HAP-1 (cell line): Measurements from ENCODE around the gene KLK12.
A peak's percentile ranks its signal among the peaks of the same experiment; 100 is the strongest.

Experiments
- DNase-seq, 2 experiments: peaks; one replicate each; pipeline ENCODE4 v3.0.0-alpha.2; 2016 to 2020; ENCODE audit warnings: low spot score in 2 of 2
- H3K27me3 ChIP-seq: fragments of 250-450 bp; sonication (Bioruptor Pico); 2 replicates; pipeline ENCODE4 v1.5.1; 2020; ENCODE audit warnings: low read depth, mild to moderate bottlenecking, moderate library complexity
- H3K36me3 ChIP-seq: fragments of 250-450 bp; sonication (Bioruptor Pico); replicated peaks from 2 replicates; pipeline ENCODE4 v1.5.1; 2020; ENCODE audit warnings: mild to moderate bottlenecking
- H3K4me1 ChIP-seq: fragments of 250-450 bp; sonication (Bioruptor Pico); 2 replicates; pipeline ENCODE4 v1.5.1; 2020; ENCODE audit warnings: mild to moderate bottlenecking
- H3K4me3 ChIP-seq: fragments of 250-450 bp; sonication (Bioruptor Pico); 2 replicates; pipeline ENCODE4 v1.5.1; 2020; ENCODE audit warnings: mild to moderate bottlenecking, moderate library complexity
- H3K9me3 ChIP-seq: fragments of 250-450 bp; sonication (Bioruptor Pico); 2 replicates; pipeline ENCODE4 v1.5.1; 2020; ENCODE audit warnings: mild to moderate bottlenecking, moderate library complexity
- in situ Hi-C: fragments of 300-500 bp; cut with MboI; formaldehyde crosslinking; loops from 3 replicates; pipeline ENCODE4 v1.14.3; 2020; ENCODE audit warnings: low sequenced_read_pairs, inconsistent platforms, mixed read lengths

The KLK12 gene

DNA sequence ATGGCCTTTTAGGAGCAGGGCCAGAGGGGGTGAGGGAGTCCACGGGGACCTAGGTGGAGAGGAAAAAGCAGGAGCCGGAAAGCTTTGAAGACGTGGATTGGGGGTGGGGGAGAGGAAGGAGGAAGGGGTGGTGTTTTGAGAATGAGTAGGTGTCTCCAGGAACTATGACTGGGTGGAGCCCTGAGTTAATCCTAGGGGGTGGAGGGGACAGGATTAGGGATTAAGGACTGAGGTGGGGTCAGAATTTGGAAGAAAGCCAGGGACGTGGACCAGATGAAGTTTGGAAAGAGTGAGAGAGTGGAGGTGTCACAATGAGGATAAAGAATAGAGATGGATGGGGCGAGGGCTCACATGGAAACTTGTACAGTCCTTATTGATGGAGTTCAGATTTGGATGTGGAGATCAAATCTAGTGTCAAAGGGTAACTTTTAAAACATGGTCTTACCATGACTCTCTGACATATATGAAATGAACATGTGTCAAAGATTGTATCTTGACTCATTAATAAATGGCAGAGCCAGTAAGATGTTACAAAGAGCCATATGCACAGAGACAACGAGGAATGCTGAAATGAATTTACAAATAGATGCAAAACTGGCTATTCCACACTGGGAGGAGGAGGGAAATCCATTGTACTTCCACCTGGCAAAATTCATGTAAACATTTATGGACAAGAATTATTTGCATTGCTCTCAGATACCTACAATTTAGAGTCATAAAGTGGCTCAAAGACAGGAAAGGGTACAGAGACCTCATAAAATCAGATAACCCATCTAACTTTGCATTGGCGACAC, 31.8 kb upstream of the KLK12 start:
- Histone ChIP-seq H3K4me1 (no peaks in the 10 kb centered on the region), H3K27me3 (no peaks in the 10 kb centered on the region), H3K9me3 (no peaks in the 10 kb centered on the region), H3K36me3 (no peaks in the 10 kb centered on the region), H3K4me3 (no peak overlapping the region)
- DNase-seq, result no peak
- in situ Hi-C loops, result no loop called here

DNA sequence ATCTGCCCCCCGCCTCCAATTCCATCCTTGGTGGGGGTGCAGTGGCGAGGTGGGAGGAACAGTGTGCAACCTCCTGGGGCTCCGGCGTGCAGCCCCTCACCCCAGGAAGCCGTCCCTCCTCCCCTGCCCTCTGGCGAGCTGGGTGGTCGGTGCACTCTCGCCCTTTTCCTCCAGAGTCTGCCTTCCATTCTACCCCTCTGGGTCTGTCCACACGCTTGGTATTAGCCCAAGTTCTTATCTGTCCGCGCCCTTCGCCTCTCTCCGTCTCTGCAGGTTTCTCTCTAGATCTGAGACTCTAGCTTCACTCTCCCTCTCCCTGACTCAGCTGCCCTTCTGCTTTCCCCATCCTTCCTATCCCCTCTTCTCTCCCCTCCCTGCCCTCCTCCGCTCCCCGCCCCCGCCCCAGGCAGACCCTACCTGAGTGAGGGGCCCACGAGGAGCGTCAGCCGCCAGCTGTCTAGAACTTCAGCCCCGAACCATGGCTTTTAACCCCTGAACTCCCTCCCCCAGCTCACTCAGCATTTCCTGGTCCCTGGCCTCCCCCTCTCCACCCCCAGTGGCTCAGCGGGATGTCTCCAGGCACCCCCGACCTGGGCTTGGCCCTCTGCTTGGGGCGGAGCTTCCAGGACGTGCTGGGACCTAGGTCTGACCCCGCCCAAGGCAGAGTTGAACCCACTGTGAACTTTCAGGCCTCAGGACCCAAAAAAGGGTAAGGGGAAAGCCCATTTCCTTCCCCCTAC, 30.6 kb upstream of the KLK12 start:
- DNase-seq, result no peak
- Histone ChIP-seq H3K9me3 (no peaks in the 10 kb centered on the region), H3K4me1 (no peaks in the 10 kb centered on the region), H3K36me3 (no peaks in the 10 kb centered on the region), H3K4me3 (no peak overlapping the region), H3K27me3 (no peaks in the 10 kb centered on the region)
- in situ Hi-C loops, result no loop called here

- no peak within 1 kb of the TSS for H3K4me3 ChIP-seq
- H3K36me3 ChIP-seq, result no peaks in the 10 kb centered on the region
- in situ Hi-C loops, result no loop called here
- no peaks in the 10 kb centered on the region for H3K27me3 ChIP-seq
- H3K4me1 ChIP-seq, result no peaks in the 10 kb centered on the region
- H3K9me3 ChIP-seq, result no peaks in the 10 kb centered on the region
- peak in 1 of 2 experiments; percentile 34 for DNase-seq
Measured at GRCh38 chr19:51064534-51065220, 29.9 kb upstream of the KLK12 start, which contains the start of gene KLK13. KLK13 (minus strand) TSS chr19:51065092; CDS start chr19:51065067, 25 bp downstream.

DNA sequence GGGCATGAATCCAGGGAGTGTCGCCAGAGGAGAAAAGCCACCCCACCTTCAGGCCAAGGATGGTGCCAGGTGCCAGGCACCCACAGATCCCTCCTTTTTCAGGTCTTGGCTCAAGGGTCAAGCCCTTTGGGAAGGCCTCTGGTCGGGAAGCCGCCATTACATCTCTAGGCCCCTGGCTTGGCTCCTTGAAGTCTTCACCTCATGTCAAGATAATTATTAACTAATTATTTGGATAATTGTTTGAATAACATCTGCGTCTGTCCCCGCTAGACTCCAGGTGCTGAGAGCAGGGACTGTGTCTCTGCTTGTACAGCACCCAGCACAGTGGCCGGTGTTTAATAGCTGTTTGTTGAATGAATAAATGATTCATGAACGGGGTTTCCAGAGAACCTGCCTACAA, 28.9 kb upstream of the KLK12 start:
- H3K9me3 ChIP-seq, result no peaks in the 10 kb centered on the region
- no peaks in the 10 kb centered on the region for H3K27me3 ChIP-seq
- no peak for DNase-seq
- H3K4me1 ChIP-seq, result no peaks in the 10 kb centered on the region
- no peak overlapping the region for H3K4me3 ChIP-seq
- in situ Hi-C loops, result no loop called here
- no peaks in the 10 kb centered on the region for H3K36me3 ChIP-seq

GRCh38 chr19:51060973-51061372, 26.2 kb upstream of the KLK12 start:
- no peaks in the 10 kb centered on the region for H3K36me3 ChIP-seq
- no peak for DNase-seq
- H3K4me1 ChIP-seq, result no peaks in the 10 kb centered on the region
- in situ Hi-C loops, result no loop called here
- H3K4me3 ChIP-seq, result no peak overlapping the region
- peaks cover 6% of the 10 kb centered on the region; the same call in 1 of the 2 replicates for H3K27me3 ChIP-seq
- no peaks in the 10 kb centered on the region for H3K9me3 ChIP-seq

- in situ Hi-C loops, result no loop called here
- no peaks in the 10 kb centered on the region for H3K9me3 ChIP-seq
- H3K4me3 ChIP-seq, result no peak overlapping the region
- DNase-seq, result no peak
- H3K36me3 ChIP-seq, result no peaks in the 10 kb centered on the region
- H3K27me3 ChIP-seq, result peaks cover 7% of the 10 kb centered on the region; the same call in 1 of the 2 replicates
- no peaks in the 10 kb centered on the region for H3K4me1 ChIP-seq
Measured at GRCh38 chr19:51060336-51060735, 25.5 kb upstream of the KLK12 start.

- in situ Hi-C loops, result no loop called here
- Histone ChIP-seq H3K36me3 (no peaks in the 10 kb centered on the region), H3K4me1 (no peaks in the 10 kb centered on the region), H3K27me3 (peaks cover 7% of the 10 kb centered on the region; the same call in 1 of the 2 replicates), H3K9me3 (no peaks in the 10 kb centered on the region), H3K4me3 (no peak overlapping the region)
- no peak for DNase-seq
Measured at GRCh38 chr19:51059715-51060114, 24.9 kb upstream of the KLK12 start.

DNA sequence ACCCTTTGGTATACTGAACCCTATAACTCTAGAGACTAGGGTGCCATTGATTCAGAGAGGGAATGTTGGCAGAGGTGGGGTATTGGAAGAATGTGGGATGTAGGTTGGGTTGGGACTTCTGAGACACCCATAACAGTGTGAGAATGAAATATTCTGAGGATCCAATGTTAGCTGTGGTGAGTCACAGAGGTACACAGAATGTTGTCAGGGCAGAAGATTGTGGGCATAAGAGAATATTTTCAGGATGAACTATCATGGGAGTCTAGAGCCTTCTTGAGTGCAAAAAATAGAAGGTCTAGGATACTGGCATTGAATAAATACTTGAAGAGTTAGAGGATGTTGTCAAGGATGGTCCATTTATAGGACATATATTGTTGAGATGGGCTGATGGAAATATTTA, 21.1 kb upstream of the KLK12 start:
- DNase-seq, result no peak
- Histone ChIP-seq H3K4me1 (no peaks in the 10 kb centered on the region), H3K9me3 (no peaks in the 10 kb centered on the region), H3K4me3 (no peak overlapping the region), H3K27me3 (peaks cover 15% of the 10 kb centered on the region), H3K36me3 (no peaks in the 10 kb centered on the region)
- in situ Hi-C loops, result no loop called here

GRCh38 chr19:51047031-51047335, 12.2 kb upstream of the KLK12 start:
- Histone ChIP-seq H3K27me3 (no peaks in the 10 kb centered on the region), H3K9me3 (no peaks in the 10 kb centered on the region), H3K4me3 (no peak overlapping the region), H3K36me3 (no peaks in the 10 kb centered on the region), H3K4me1 (peaks cover 10% of the 10 kb centered on the region)
- DNase-seq, result no peak
- in situ Hi-C loops, result no loop called here

DNA sequence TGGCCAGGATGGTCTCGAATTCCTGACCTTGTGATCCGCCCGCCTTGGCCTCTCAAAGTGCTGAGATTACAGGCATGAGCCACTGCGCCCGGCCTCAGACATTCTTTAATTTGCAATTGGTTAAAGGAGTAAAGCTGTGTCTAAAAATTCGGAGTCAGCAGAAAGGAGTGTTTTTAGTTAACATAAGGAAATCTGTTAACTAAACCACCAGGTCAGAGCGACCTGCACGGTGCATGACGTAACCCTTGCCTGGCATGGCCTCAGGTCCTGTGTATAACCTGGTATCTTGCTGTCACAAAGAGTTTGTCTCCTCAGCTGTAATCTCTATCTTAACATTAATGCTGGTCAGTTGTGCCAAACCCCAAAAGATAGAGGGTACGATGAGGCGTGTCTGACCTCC, 9.5 kb upstream of the KLK12 start:
- no peak for DNase-seq
- no peaks in the 10 kb centered on the region for H3K36me3 ChIP-seq
- no peak overlapping the region for H3K4me3 ChIP-seq
- H3K27me3 ChIP-seq, result no peaks in the 10 kb centered on the region
- H3K9me3 ChIP-seq, result no peaks in the 10 kb centered on the region
- H3K4me1 ChIP-seq, result peaks cover 10% of the 10 kb centered on the region
- in situ Hi-C loops, result no loop called here

DNA sequence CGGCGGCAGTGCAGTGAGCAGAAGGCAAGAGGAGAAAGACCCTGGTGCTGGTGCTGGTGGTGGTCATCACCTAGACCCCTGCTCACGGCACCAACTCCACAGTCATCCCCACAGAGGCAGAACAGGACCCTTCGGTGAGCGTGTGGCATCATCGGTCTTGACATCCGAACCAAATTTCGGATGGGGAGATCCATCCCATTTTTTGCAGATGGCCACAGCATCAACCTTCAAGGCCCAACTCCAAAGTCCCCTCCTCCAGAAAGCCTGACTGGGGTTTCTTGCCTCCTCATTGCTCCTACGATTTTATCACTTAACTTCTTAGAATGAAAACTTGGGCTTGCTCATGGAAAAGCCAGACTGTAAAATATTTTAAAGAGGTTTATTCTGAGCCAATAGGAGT, 8.7 kb upstream of the KLK12 start:
- Histone ChIP-seq H3K27me3 (no peaks in the 10 kb centered on the region), H3K4me1 (peaks cover 10% of the 10 kb centered on the region), H3K9me3 (no peaks in the 10 kb centered on the region), H3K36me3 (no peaks in the 10 kb centered on the region), H3K4me3 (no peak overlapping the region)
- DNase-seq, result no peak
- in situ Hi-C loops, result no loop called here

GRCh38 chr19:51040151-51040550, 5.3 kb upstream of the KLK12 start:
- no peaks in the 10 kb centered on the region for H3K9me3 ChIP-seq
- H3K36me3 ChIP-seq, result no peaks in the 10 kb centered on the region
- in situ Hi-C loops, result no loop called here
- no peak for DNase-seq
- H3K4me1 ChIP-seq, result no peaks in the 10 kb centered on the region
- no peak overlapping the region for H3K4me3 ChIP-seq
- H3K27me3 ChIP-seq, result no peaks in the 10 kb centered on the region

- in situ Hi-C loops, result no loop called here
- DNase-seq, result no peak
- Histone ChIP-seq H3K4me3 (no peak overlapping the region), H3K4me1 (no peaks in the 10 kb centered on the region), H3K27me3 (peaks cover 3% of the 10 kb centered on the region; the same call in 1 of the 2 replicates), H3K9me3 (no peaks in the 10 kb centered on the region), H3K36me3 (no peaks in the 10 kb centered on the region)
Measured at GRCh38 chr19:51036519-51036918, 1.7 kb upstream of the KLK12 start.

DNA sequence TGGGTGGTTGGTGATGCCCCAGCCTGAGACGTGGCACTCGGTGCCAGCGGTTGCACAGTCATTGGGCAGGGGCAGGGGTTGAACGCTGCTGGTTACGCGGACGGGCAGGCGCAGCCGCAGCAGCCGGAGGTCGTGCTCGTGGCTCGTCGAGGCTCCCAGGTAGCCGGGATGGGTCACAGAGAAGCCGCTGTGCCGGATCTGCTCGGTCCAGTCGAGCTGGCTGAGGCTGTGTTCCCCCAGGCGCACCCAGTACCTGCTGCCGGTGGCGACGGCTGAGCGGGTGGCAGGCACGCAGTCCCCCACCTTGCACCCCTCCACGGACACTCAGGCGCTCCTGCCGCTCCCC, 2.9 kb downstream of the KLK12 start:
- DNase-seq, result no peak
- no peaks in the 10 kb centered on the region for H3K36me3 ChIP-seq
- no peaks in the 10 kb centered on the region for H3K4me1 ChIP-seq
- H3K9me3 ChIP-seq, result no peaks in the 10 kb centered on the region
- peaks cover 3% of the 10 kb centered on the region; the same call in 1 of the 2 replicates for H3K27me3 ChIP-seq
- in situ Hi-C loops, result no loop called here
- H3K4me3 ChIP-seq, result no peak overlapping the region
